T-helper 2 cell (primary cell): ENCODE measurements around the gene BET1L.
"Not testable (repeated sequence)": the region's sequence is repeated elsewhere in the genome, so short reads cannot be mapped to it uniquely, and the experiment has no call there.

ENCODE experiments used
- DNase-seq, 5 experiments: peaks; one replicate each; pipeline versions ENCODE4 v3.0.0 to v3.0.0-alpha.2; 2012 to 2022

Gene BET1L

DNA sequence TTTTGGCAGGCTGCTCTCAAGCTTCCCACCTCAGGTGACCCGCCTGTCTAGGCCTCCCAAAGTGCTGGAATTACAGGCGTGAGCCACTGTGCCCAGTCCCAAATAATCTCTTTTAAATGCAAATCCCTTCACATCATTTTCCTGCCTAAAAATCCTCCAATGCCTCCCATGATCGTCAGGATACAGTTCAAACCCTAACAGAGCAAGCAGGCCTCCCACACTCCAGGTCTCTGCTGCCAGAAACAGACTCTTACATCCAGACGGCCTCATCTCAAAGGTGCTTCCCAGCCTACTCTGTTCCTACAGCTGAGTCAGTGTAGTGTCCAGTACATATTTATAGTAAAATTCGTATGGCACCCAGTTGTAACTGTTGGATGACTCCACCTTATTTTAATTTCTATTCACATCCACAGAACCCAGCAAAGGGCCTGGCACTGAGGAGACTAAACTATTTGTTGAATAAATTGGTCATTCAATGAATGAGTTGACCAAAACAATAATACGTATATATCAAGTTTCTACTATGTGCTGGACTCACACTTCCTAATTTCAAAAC, 20.7 kb upstream of the BET1L start:
- no peak for DNase-seq

- no peak for DNase-seq
These were observed 18.7 kb upstream of the BET1L start for GRCh38 chr11:225734-226453.

DNA sequence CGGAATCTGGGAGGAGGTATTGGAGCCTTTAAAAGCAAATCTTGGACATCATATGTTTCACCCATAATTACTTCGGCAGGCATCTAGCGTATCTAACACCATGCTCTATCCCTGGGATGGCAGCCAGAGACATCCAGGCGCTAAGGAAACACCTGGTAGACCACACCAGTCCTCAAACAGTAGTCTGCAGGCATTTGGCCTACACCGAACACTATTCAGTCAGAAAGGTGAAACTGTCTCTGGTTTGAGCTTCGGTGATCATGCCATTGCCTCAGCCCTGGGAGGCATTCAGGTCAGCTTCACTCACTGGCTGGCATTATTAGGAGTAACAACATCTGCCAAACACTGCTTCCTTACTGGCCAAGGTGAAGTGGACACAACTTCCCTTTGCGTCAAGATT, 17.2 kb upstream of the BET1L start:
- no peak for DNase-seq

GRCh38 chr11:223884-224283, 16.7 kb upstream of the BET1L start:
- DNase-seq: no peak

DNA sequence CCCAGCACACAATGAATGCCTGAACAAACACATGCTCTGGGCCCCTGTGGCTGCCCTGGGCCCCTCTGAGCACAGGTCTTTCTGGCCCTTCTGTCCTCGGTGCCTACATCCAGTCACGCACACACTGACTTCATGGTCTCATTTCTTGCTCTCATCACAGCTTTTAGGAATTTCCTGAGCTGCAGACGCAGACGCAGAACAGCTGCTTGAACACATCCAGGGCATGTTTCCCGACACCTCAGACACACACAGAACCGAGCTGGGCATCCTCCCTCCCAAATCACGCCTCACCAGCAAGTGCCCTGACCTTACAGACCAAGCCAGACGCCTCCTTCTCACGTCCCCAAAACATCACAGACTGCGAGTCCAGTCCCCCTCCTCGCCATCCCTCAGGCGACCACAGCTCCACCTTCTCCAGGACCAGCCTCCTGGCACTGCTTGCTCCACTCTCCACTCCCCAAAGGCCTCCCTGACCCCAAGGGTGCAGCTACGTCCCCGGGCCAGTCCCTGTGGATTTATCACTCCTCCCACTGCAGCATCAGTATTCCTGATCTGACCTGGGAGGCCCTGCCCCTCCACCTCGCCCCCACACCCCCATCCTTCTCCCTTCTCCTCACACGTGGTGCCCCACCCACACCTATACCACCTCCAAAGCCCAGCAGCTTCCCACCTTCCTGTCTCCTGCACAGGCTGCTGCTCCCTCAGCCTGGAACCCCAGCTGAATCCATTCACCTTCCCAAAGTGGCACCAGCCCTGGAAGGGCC, 16.0 kb upstream of the BET1L start:
- no peak for DNase-seq

GRCh38 chr11:221998-222789, 15.0 kb upstream of the BET1L start:
- no peak for DNase-seq

DNA sequence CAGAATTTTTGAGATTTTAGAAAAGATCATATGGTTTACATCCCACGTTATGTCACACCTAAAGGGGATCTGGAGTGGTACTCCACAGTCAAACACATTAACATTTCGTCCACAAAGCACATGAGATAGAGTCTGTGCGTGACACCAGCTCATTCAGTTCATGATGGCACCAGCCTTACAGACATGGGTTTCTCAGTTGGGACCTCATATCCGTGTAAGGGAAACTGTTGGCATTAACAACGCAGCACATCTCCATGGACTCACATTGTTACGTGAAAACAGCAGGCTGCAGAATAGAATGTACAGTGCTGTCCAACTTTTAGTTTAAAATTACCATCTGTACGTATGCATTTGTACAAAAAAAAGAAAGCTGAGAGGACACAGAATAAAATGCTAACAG, 14.3 kb upstream of the BET1L start:
- DNase-seq: no peak

DNA sequence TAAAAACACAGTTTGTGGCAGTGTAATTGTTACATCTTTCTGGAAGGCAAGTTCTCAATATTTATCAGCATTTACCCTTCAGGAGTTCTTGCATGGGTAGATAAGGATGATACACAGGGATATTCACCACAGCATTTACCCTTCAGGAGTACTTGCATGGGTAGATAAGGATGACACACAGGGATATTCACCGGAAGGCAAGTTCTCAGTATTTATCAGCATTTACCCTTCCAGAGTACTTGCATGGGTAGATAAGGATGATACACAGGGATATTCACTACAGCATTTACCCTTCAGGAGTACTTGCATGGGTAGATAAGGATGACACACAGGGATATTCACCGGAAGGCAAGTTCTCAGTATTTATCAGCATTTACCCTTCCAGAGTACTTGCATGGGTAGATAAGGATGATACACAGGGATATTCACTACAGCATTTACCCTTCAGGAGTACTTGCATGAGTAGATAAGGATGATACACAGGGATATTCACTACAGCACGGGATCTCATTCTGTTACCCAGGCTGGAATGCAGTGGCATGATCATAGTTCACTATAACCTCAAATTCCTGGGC, 13.5 kb upstream of the BET1L start:
- DNase-seq: not testable (repeated sequence)

DNA sequence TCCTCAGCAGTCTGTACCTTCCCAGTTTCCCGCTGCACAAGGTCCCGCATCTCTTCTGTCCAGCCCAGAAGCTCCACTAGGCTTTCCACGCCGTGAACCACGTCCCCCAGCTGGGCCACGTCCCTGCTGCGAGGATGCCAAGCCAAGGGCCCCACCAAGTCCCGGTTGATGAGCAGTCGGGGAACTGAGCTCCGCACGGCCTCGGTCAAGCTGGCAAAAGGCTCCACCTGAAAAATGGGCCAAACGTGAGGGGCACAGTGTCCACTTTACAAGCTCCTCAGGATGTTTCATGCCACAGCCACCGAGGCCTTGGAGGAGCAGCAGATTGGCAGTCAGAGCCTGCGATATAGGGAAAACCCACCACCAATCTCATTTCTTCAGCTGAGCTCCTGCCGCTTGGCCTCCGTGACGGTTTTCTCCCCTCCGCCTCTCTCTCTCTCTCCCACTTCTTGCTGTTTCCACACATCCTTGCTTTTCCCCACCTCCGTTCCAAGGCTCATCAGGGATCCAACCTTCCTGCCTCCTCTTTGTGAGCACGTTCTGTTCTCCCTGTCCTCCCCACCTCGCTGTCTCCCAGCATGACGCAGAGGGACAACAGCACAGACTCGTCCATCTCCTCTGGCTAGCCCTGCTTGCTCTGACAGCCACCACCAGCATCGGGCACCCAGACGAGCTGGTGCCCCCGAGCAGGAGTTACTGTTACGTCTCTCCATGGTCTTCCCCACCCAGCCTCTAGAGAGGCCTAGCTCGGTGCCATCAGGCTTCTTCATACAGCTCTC, 11.8 kb upstream of the BET1L start:
- DNase-seq: no peak

- no peak for DNase-seq
These were observed 10.5 kb upstream of the BET1L start for GRCh38 chr11:217704-218103.

GRCh38 chr11:216081-216974, 9.1 kb upstream of the BET1L start:
- no peak for DNase-seq

GRCh38 chr11:215581-216037, 8.4 kb upstream of the BET1L start:
- DNase-seq: no peak

DNA sequence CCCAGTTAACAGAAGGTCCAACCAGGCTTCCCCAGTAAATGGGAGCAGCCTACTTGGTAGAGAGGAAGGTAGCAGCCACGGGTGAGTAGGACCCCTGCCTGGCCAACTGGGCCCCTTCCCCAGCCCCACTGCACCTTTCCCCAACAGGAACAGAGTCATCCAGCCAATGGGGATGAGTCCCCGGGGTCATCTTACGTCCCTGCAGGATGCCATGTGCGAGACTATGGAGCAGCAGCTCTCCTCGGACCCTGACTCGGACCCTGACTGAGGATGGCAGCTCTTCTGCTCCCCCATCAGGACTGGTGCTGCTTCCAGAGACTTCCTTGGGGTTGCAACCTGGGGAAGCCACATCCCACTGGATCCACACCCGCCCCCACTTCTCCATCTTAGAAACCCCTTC, 6.9 kb upstream of the BET1L start:
- no peak for DNase-seq

- DNase-seq: no peak
These were observed 5.9 kb upstream of the BET1L start for GRCh38 chr11:213111-213510.

DNA sequence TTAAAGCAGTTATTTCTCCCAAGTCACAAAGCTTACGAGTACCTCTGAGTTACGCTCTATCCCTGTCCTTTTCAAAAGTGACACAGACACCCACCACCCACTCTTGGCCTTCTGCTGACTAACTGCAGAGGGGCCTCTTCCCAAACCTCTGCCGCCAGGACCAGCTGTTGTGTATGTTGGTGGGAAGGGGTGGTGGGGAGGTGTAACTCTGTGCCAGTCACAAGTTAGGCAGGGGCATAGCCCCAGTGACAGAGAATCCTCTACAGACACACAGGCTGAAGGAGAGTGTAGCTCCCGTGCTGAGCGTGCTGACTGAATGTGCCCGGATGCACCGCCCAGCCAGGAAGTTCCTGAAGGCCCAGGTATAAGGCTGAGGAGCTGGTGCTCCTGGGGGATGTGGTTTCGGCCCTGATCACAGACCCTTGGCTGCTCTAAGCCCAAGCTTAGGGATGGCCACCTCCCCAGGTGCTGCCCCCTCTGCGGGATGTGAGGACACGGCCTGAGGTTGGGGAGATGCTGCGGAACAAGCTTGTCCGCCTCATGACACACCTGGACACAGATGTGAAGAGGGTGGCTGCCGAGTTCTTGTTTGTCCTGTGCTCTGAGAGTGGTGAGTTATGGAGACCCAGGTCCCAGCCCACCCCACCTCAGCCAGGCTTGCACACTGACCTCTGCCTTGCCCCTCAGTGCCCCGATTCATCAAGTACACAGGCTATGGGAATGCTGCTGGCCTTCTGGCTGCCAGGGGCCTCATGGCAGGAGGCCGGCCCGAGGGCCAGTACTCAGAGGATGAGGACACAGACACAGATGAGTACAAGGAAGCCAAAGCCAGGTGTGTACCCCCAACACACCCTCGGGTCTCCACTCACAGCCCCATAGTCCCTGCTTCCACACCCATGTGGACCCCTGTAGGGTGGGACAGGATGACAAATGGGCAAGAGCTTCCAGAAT, 5.2 kb upstream of the BET1L start:
- no peak for DNase-seq

DNA sequence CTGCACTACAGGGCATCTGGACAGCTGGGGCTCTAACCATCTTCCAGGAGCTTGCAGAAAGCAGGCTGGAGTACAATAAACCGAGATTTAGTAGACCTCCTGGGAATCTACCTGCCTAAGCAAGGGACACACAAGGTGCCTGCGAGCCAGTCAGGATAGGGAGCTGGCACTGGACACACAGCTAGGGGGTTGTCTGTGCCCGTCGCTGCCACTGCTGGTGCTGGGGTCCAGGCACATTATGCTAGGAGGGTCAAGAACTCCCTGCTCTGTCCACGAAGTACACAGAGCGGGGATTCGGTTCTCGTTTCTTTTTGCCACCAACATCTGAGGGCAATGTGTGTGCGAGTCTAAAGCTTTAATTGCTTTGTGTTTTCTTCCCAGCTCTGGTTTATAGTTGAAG, 4.5 kb upstream of the BET1L start:
- no peak for DNase-seq

GRCh38 chr11:211295-211694, 4.1 kb upstream of the BET1L start:
- no peak for DNase-seq

- no peak for DNase-seq
These were observed 3.6 kb upstream of the BET1L start for GRCh38 chr11:210803-211180.

GRCh38 chr11:210122-210802, 3.1 kb upstream of the BET1L start:
- DNase-seq: no peak
